ENCODE results near the gene PLK5. TPM values are rescaled to one million over a fixed set of nuclear protein-coding genes. Genes with fewer than 3 reads are reported as not detected.
"Not testable (repeated sequence)": the region's sequence is repeated elsewhere in the genome, so short reads cannot be mapped to it uniquely, and the experiment has no call there.

Gene PLK5
- total RNA-seq, 1 donor from 2014 or later, result not detected

- no peak for DNase-seq (ENCODE audit: low read depth)
- no peaks in the 10 kb centered on the region for H3K36me3 ChIP-seq (ENCODE audit: control insufficient read depth, insufficient read depth, low read length)
- no peak overlapping the region for H3K4me3 ChIP-seq (ENCODE audit: low read depth, low read length)
- TF ChIP-seq, protein P1, sequence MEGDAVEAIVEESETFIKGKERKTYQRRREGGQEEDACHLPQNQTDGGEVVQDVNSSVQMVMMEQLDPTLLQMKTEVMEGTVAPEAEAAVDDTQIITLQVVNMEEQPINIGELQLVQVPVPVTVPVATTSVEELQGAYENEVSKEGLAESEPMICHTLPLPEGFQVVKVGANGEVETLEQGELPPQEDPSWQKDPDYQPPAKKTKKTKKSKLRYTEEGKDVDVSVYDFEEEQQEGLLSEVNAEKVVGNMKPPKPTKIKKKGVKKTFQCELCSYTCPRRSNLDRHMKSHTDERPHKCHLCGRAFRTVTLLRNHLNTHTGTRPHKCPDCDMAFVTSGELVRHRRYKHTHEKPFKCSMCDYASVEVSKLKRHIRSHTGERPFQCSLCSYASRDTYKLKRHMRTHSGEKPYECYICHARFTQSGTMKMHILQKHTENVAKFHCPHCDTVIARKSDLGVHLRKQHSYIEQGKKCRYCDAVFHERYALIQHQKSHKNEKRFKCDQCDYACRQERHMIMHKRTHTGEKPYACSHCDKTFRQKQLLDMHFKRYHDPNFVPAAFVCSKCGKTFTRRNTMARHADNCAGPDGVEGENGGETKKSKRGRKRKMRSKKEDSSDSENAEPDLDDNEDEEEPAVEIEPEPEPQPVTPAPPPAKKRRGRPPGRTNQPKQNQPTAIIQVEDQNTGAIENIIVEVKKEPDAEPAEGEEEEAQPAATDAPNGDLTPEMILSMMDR (IDR thresholded peaks at IDR 0.05; ENCODE audit: insufficient read depth, low read length, poor library complexity, severe bottlenecking), result no peak
- peaks cover 14% of the 10 kb centered on the region for H3K27me3 ChIP-seq (ENCODE audit: control insufficient read depth, insufficient read depth, low read length)
Observed at GRCh38 chr19:1531587-1531986, 7.7 kb downstream of the PLK5 start.

- H3K36me3 ChIP-seq (ENCODE audit: control insufficient read depth, insufficient read depth, low read length), result no peaks in the 10 kb centered on the region
- TF ChIP-seq, protein P1 (IDR thresholded peaks at IDR 0.05; ENCODE audit: insufficient read depth, low read length, poor library complexity, severe bottlenecking), result no peak
- H3K4me3 ChIP-seq (ENCODE audit: low read depth, low read length), result no peak overlapping the region
- H3K27me3 ChIP-seq (ENCODE audit: control insufficient read depth, insufficient read depth, low read length), result peaks cover 14% of the 10 kb centered on the region
- DNase-seq (ENCODE audit: low read depth), result no peak
Observed at GRCh38 chr19:1532003-1532402, 8.1 kb downstream of the PLK5 start.

- TF ChIP-seq, protein P1 (IDR thresholded peaks at IDR 0.05; ENCODE audit: insufficient read depth, low read length, poor library complexity, severe bottlenecking), result no peak
- no peaks in the 10 kb centered on the region for H3K36me3 ChIP-seq (ENCODE audit: control insufficient read depth, insufficient read depth, low read length)
- H3K27me3 ChIP-seq (ENCODE audit: control insufficient read depth, insufficient read depth, low read length), result peaks cover 9% of the 10 kb centered on the region
- no peak for DNase-seq (ENCODE audit: low read depth)
- no peak overlapping the region for H3K4me3 ChIP-seq (ENCODE audit: low read depth, low read length)
Observed at GRCh38 chr19:1533510-1534150, 9.8 kb downstream of the PLK5 start.

DNA sequence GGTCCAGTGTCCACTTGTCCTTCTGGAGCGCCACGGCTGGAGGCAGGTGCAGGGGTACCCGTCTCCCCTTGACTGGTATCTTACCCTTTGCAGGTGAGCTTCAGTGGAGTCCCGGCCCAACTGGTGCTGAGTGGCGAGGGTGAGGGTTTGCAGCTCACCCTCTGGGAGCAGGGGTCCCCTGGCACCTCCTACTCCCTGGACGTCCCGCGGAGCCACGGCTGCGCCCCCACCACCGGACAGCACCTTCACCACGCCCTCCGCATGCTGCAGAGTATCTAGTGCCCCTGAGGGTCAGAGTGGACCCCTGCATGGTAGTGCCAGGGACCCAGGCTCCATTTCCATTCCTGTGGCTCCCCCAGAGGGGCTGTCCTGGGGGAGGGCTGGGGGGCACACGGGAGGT, 11.1 kb downstream of the PLK5 start:
- no peak overlapping the region for H3K4me3 ChIP-seq (ENCODE audit: low read depth, low read length)
- no peaks in the 10 kb centered on the region for H3K36me3 ChIP-seq (ENCODE audit: control insufficient read depth, insufficient read depth, low read length)
- H3K27me3 ChIP-seq (ENCODE audit: control insufficient read depth, insufficient read depth, low read length), result peaks cover 7% of the 10 kb centered on the region
- no peak for DNase-seq (ENCODE audit: low read depth)
- TF ChIP-seq, protein P1 (IDR thresholded peaks at IDR 0.05; ENCODE audit: insufficient read depth, low read length, poor library complexity, severe bottlenecking), result no peak

DNA sequence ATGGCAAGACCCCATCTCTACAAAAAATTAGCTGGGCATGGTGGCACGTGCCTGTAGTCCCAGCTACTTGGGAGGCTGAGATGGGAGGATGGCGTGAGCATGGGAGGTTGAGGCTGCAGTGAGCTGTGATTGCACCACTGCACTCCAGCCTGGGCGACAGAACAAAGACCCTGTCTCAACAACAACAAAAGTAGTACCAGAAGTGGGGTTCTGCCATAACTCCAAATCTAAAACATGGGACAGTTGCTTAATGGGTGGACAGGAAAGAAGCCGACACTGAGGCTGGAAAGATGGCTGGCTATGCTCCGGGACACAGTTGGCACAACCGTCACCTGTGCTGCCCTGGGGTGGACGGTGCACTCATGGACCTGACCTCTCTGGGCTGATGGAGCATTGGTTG, 11.8 kb downstream of the PLK5 start:
- H3K36me3 ChIP-seq (ENCODE audit: control insufficient read depth, insufficient read depth, low read length); DNase-seq (ENCODE audit: low read depth); H3K4me3 ChIP-seq (ENCODE audit: low read depth, low read length): not testable (repeated sequence)
- H3K27me3 ChIP-seq (ENCODE audit: control insufficient read depth, insufficient read depth, low read length), result peaks cover 12% of the 10 kb centered on the region

DNA sequence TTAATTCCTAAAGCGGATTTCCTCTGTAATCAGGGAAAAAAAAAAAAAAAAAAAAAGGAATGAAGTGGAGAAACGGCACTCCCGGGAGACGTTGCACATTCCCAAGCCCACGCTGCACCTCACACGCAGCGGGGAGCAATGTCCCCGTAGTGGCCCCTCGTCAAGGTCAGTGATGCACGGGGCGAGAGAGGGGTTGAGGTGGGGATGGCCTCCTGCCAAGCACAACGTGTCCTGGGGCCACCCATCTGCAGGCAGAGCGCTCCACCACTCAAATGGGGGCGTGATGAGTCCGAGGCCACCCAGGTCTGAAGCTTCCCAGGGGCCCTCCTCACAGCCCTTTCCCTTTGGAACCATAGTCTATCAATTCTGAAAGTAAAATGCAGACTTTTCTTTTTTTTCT, 15.1 kb downstream of the PLK5 start:
- Histone ChIP-seq H3K27me3 (ENCODE audit: control insufficient read depth, insufficient read depth, low read length) (peaks cover 11% of the 10 kb centered on the region), H3K36me3 (ENCODE audit: control insufficient read depth, insufficient read depth, low read length) (no peaks in the 10 kb centered on the region), H3K4me3 (ENCODE audit: low read depth, low read length) (no peak overlapping the region)
- TF ChIP-seq, protein P1 (IDR thresholded peaks at IDR 0.05; ENCODE audit: insufficient read depth, low read length, poor library complexity, severe bottlenecking), result no peak
- DNase-seq (ENCODE audit: low read depth), result no peak

DNA sequence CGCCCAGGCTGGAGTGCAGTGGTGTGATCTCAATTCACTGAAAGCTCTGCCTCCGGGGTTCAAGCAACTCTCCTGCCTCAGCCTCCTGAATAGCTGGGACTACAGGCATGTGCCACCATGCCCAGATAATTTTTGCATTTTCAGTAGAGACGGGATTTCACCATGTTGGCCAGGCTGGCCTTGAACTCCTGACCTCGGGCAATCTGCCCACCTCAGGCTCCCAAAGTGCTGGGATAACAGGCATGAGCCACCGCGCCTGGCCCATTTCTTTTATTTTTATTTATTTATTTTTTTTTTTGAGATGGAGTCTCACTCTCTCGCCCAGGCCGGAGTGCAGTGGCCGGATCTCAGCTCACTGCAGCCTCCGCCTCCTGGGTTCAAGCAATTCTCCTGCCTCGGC, 15.9 kb downstream of the PLK5 start:
- H3K36me3 ChIP-seq (ENCODE audit: control insufficient read depth, insufficient read depth, low read length); DNase-seq (ENCODE audit: low read depth); H3K4me3 ChIP-seq (ENCODE audit: low read depth, low read length): not testable (repeated sequence)
- H3K27me3 ChIP-seq (ENCODE audit: control insufficient read depth, insufficient read depth, low read length), result peaks cover 11% of the 10 kb centered on the region
